Testis (tissue), 2 donors: ENCODE data around the gene PLCD3.

Source experiments
- CTCF ChIP-seq, 3 experiments: fragments of 450-650 bp in 2 of 3; fragments of 200-600 bp in 1 of 3; sonication (generic) in 1 of 3; IDR thresholded peaks; one replicate each; pipeline ENCODE4 v1.5.1; 2016 to 2019; ENCODE audit warnings: antibody characterized with exemption in 3 of 3, mild to moderate bottlenecking in 2 of 3, moderate library complexity in 1 of 3
- POLR2A ChIP-seq: fragments of 450-650 bp; IDR thresholded peaks from one replicate; pipeline ENCODE4 v1.6.1; 2017; ENCODE audit warnings: antibody characterized with exemption, mild to moderate bottlenecking, moderate library complexity

GRCh38 chr17:45077643-45078042, 54.7 kb downstream of the PLCD3 start:
- no peak for TF ChIP-seq CTCF (IDR thresholded peaks at IDR 0.05)
- no peak for TF ChIP-seq POLR2A
